ENCODE data around the gene KIAA0408. TPM values are rescaled to one million over a fixed set of nuclear protein-coding genes. Genes with fewer than 3 reads are reported as not detected.
A peak's percentile ranks its signal among the peaks of the same experiment; 100 is the strongest.

Gene KIAA0408
- total and polyA plus RNA-seq, 7 experiments from 2014 or later, result 0.14 to 11.3 (median 1.6) TPM; not detected in 1

DNA sequence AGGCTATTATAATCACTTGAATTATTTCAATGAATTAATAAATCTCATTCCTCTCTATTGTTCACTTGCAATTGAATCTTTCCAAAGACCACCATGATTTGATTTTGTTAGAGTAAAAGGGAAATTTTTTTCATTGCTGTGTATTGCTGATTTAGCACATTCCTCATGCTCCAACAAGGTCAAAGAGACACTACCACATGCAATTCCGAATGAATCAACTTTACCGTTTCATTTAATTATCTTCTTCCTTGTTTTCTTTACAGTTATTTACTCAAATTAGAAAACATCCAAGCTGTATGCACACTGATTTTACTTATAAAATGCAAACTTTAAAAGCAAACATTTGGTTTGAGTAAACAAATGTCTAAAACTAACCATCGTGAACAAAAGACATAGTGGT, 967 bp downstream of the KIAA0408 start:
- no peak overlapping the region for H3K27ac ChIP-seq (ENCODE audit: low read depth, low read length)
- ATAC-seq (no peak), DNase-seq (no peak)
- H3K4me3 Mint-ChIP-seq, result no peak overlapping the region
- no peaks in the 10 kb centered on the region for H3K9me3 ChIP-seq (ENCODE audit: control insufficient read depth in 2 of 3, low read length in 3 of 3)
- H3K9me3 Mint-ChIP-seq, result no peaks in the 10 kb centered on the region
- intact Hi-C loops (cut with micrococcal nuclease), result no loop called here
- CTCF ChIA-PET, result no interaction called here
- H3K36me3 ChIP-seq (ENCODE audit: control insufficient read depth in 2 of 3, insufficient read depth in 3 of 3, low read length in 3 of 3), result no peaks in the 10 kb centered on the region
- H3K4me3 ChIP-seq (ENCODE audit: low read length), result no peak overlapping the region
- peaks cover 0 to 3% (median 0%) of the 10 kb centered on the region in 5 donors for H3K27me3 Mint-ChIP-seq
- no peaks in the 10 kb centered on the region for H3K4me1 ChIP-seq (ENCODE audit: control insufficient read depth in 2 of 2, insufficient read depth in 2 of 2, low read length in 2 of 2)
- H3K27me3 ChIP-seq (ENCODE audit: control insufficient read depth in 2 of 2, insufficient read depth in 2 of 2, low read length in 2 of 2), result no peaks in the 10 kb centered on the region
- POLR2A ChIA-PET, result no interaction called here
- no peak overlapping the region for H3K27ac Mint-ChIP-seq
- peaks cover 0 to 1% (median 0%) of the 10 kb centered on the region in 5 donors for H3K36me3 Mint-ChIP-seq
- H3K4me1 Mint-ChIP-seq, result peaks cover 0 to 16% (median 0%) of the 10 kb centered on the region in 7 donors

DNA sequence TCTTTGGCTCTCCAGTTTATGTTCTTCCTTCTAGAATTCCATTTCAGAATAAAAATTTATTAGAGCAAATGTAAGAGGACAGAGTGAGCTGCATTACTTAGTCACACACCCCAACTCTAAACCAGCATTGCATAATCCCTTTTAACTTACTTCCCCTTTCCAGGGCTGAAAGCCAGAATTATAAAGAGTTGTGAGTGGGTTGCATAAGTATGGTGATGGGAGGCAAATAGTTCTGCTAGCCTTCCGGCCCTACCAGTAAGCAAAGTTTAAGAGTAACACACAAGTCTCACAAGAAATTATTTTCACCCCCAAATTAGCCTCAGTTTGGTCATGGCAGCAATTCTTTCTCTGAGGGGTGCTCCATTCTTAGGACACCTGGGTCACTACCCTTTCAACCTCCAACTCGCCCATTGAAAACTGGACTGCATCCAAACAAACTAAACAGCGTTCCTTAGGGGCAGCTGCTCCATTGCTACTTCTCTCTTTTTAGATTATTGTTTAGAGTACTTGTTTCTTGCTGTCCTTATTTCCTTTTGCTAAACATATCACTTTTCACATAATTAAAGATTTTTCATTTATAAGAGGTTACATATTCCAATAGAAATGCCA, 1.6 kb downstream of the KIAA0408 start:
- ChIA-PET CTCF (no interaction called here), POLR2A (no interaction called here)
- Mint-ChIP-seq H3K36me3 (peaks cover 0 to 1% (median 0%) of the 10 kb centered on the region in 5 donors), H3K27ac (no peak overlapping the region), H3K4me1 (peaks cover 0 to 16% (median 0%) of the 10 kb centered on the region in 7 donors), H3K9me3 (no peaks in the 10 kb centered on the region), H3K4me3 (no peak overlapping the region), H3K27me3 (peaks cover 0 to 3% (median 0%) of the 10 kb centered on the region in 5 donors)
- Histone ChIP-seq H3K27ac (ENCODE audit: low read depth, low read length) (no peak overlapping the region), H3K9me3 (ENCODE audit: control insufficient read depth in 2 of 3, low read length in 3 of 3) (no peaks in the 10 kb centered on the region), H3K27me3 (ENCODE audit: control insufficient read depth in 2 of 2, insufficient read depth in 2 of 2, low read length in 2 of 2) (no peaks in the 10 kb centered on the region), H3K4me1 (ENCODE audit: control insufficient read depth in 2 of 2, insufficient read depth in 2 of 2, low read length in 2 of 2) (no peaks in the 10 kb centered on the region), H3K36me3 (ENCODE audit: control insufficient read depth in 2 of 3, insufficient read depth in 3 of 3, low read length in 3 of 3) (no peaks in the 10 kb centered on the region), H3K4me3 (ENCODE audit: low read length) (no peak overlapping the region)
- DNase-seq (no peak), ATAC-seq (peak; percentile 83)
- intact Hi-C loops (cut with micrococcal nuclease), result no loop called here

DNA sequence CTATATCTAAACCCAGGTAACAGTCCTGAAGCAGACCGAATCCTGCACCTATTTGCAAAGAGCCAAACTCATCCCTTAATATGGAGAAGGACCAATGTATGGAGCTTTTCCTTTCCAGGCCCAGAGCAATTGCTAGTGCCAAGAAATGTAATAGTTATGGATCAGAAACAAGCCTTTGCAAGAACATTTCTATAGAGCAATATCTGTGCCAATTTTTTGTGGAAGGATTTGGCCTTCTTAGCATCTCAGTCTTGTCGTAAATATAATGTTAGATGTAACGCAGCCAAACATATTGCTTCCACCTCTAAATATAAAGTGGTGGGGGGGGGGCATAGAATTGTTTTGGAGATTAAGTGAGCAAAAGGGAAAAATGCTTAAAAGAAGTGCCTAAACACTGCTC, 2.7 kb downstream of the KIAA0408 start:
- no peak overlapping the region for H3K27ac ChIP-seq (ENCODE audit: low read depth, low read length)
- H3K4me3 ChIP-seq (ENCODE audit: low read length), result no peak overlapping the region
- no peaks in the 10 kb centered on the region for H3K9me3 ChIP-seq (ENCODE audit: control insufficient read depth in 2 of 3, low read length in 3 of 3)
- H3K36me3 ChIP-seq (ENCODE audit: control insufficient read depth in 2 of 3, insufficient read depth in 3 of 3, low read length in 3 of 3), result no peaks in the 10 kb centered on the region
- H3K4me1 Mint-ChIP-seq, result peaks cover 0 to 16% (median 0%) of the 10 kb centered on the region in 7 donors
- no peaks in the 10 kb centered on the region for H3K27me3 ChIP-seq (ENCODE audit: control insufficient read depth in 2 of 2, insufficient read depth in 2 of 2, low read length in 2 of 2)
- peaks cover 0 to 3% (median 0%) of the 10 kb centered on the region in 5 donors for H3K27me3 Mint-ChIP-seq
- no peaks in the 10 kb centered on the region for H3K9me3 Mint-ChIP-seq
- intact Hi-C loops (cut with micrococcal nuclease), result no loop called here
- no peak overlapping the region for H3K27ac Mint-ChIP-seq
- POLR2A ChIA-PET, result no interaction called here
- H3K36me3 Mint-ChIP-seq, result peaks cover 0 to 1% (median 0%) of the 10 kb centered on the region in 5 donors
- no peak overlapping the region for H3K4me3 Mint-ChIP-seq
- no peaks in the 10 kb centered on the region for H3K4me1 ChIP-seq (ENCODE audit: control insufficient read depth in 2 of 2, insufficient read depth in 2 of 2, low read length in 2 of 2)
- CTCF ChIA-PET, result no interaction called here
- DNase-seq, result no peak
- ATAC-seq, result no peak

DNA sequence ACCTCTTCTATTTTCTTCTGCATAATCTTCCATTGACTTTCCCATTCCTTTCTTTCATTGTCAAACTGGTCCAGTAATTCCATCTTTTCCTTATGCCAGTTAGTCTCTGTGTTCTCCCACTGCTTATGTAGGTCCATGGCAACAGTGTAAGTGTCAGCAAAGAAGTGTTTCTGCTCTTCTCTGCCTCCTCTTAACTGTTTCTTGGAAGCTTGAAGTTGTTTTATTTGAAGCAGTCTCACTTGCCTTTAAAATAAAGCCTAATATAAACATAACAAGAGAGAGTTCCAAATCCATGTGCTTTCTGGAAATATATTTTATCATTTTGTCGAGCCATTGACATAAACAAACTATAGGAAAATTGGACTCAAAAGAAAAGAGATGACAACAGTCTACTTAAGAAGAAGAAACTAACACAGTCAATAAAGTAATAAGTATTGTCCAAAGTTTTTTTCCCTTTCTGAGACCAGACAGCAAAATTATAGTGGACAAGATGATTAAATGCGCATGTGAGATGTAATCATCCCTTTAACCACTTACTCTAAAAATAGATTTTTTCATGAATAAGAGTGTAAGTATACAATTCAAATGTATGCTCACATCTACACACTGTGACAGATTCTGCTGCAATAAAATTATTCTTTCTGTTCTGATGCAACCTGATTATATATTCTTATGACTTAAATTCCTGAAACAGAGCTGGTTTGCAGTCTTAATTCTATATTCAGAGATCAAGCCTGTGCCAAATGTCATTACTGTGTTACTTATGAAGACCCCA, 5.2 kb downstream of the KIAA0408 start:
- no peak for ATAC-seq

DNA sequence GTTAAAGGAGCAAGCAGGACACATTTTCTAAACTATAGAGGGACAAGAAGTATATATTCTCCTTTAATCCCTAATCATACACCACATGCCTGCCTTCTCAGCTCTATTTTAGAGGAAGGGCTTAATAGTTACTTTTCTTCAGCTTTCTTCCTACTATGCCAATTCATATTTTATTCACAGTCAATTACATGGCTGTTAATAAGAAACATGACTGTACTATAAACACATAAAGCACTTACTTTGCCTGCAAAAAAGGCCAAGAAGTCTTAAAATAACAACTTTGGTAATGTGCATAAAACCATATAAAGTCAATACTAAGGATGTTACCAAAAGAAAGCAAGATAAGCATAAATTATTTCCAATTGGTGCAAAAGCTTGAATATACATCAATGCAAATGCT, 6.4 kb downstream of the KIAA0408 start:
- Histone ChIP-seq H3K4me3 (ENCODE audit: low read length) (no peak overlapping the region), H3K4me1 (ENCODE audit: control insufficient read depth in 2 of 2, insufficient read depth in 2 of 2, low read length in 2 of 2) (no peaks in the 10 kb centered on the region), H3K9me3 (ENCODE audit: control insufficient read depth in 2 of 3, low read length in 3 of 3) (no peaks in the 10 kb centered on the region), H3K27ac (ENCODE audit: low read depth, low read length) (no peak overlapping the region), H3K27me3 (ENCODE audit: control insufficient read depth in 2 of 2, insufficient read depth in 2 of 2, low read length in 2 of 2) (no peaks in the 10 kb centered on the region), H3K36me3 (ENCODE audit: control insufficient read depth in 2 of 3, insufficient read depth in 3 of 3, low read length in 3 of 3) (no peaks in the 10 kb centered on the region)
- H3K36me3 Mint-ChIP-seq, result peaks cover 0 to 10% (median 3%) of the 10 kb centered on the region in 5 donors
- ChIA-PET POLR2A (no interaction called here), CTCF (no interaction called here)
- ATAC-seq, result no peak
- H3K27me3 Mint-ChIP-seq, result peaks cover 0 to 3% (median 0%) of the 10 kb centered on the region in 5 donors
- no peak for DNase-seq
- H3K4me3 Mint-ChIP-seq, result no peak overlapping the region
- H3K27ac Mint-ChIP-seq, result no peak overlapping the region
- H3K4me1 Mint-ChIP-seq, result peaks cover 0 to 5% (median 0%) of the 10 kb centered on the region in 7 donors
- intact Hi-C loops (cut with micrococcal nuclease), result no loop called here
- H3K9me3 Mint-ChIP-seq, result no peaks in the 10 kb centered on the region

More for the DNA sequence above, 5.2 kb downstream of the KIAA0408 start:
- Mint-ChIP-seq H3K27ac (no peak overlapping the region), H3K4me3 (no peak overlapping the region), H3K36me3 (peaks cover 0 to 6% (median 0%) of the 10 kb centered on the region in 5 donors), H3K27me3 (peaks cover 0 to 3% (median 0%) of the 10 kb centered on the region in 5 donors), H3K9me3 (no peaks in the 10 kb centered on the region), H3K4me1 (peaks cover 0 to 5% (median 0%) of the 10 kb centered on the region in 7 donors)
- Histone ChIP-seq H3K4me1 (ENCODE audit: control insufficient read depth in 2 of 2, insufficient read depth in 2 of 2, low read length in 2 of 2) (no peaks in the 10 kb centered on the region), H3K4me3 (ENCODE audit: low read length) (no peak overlapping the region), H3K9me3 (ENCODE audit: control insufficient read depth in 2 of 3, low read length in 3 of 3) (no peaks in the 10 kb centered on the region), H3K36me3 (ENCODE audit: control insufficient read depth in 2 of 3, insufficient read depth in 3 of 3, low read length in 3 of 3) (no peaks in the 10 kb centered on the region), H3K27ac (ENCODE audit: low read depth, low read length) (no peak overlapping the region), H3K27me3 (ENCODE audit: control insufficient read depth in 2 of 2, insufficient read depth in 2 of 2, low read length in 2 of 2) (no peaks in the 10 kb centered on the region)
- DNase-seq, result no peak
- intact Hi-C loops (cut with micrococcal nuclease), result no loop called here
- ChIA-PET POLR2A (no interaction called here), CTCF (no interaction called here)

DNA sequence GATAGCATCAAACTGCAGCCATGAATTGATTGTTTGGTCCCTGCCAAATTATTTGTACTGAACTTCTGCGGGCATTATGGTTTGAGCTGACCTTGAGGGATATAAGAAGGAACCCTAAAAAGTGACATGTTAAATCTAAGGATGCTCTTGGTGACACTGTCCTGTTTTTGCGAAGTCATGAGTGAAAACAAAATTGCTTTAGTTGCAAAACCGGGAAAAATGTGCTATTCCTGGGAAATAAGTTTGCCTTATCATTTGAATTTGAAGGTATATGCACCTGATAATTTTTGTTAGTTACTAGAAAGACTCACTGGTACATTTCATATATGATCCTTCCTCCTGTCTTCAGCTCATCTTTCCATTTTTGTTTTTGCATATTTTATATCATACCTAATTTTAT, 7.8 kb downstream of the KIAA0408 start:
- H3K9me3 ChIP-seq (ENCODE audit: control insufficient read depth in 2 of 3, low read length in 3 of 3), result no peaks in the 10 kb centered on the region
- H3K4me1 ChIP-seq (ENCODE audit: control insufficient read depth in 2 of 2, insufficient read depth in 2 of 2, low read length in 2 of 2), result no peaks in the 10 kb centered on the region
- no peak overlapping the region for H3K27ac ChIP-seq (ENCODE audit: low read depth, low read length)
- Mint-ChIP-seq H3K27ac (no peak overlapping the region), H3K9me3 (no peaks in the 10 kb centered on the region), H3K36me3 (peaks cover 0 to 16% (median 6%) of the 10 kb centered on the region in 5 donors), H3K4me3 (no peak overlapping the region), H3K27me3 (peaks cover 0 to 3% (median 0%) of the 10 kb centered on the region in 5 donors), H3K4me1 (peaks cover 0 to 5% (median 0%) of the 10 kb centered on the region in 7 donors)
- no peak for DNase-seq
- intact Hi-C loops (cut with micrococcal nuclease), result no loop called here
- CTCF ChIA-PET, result interaction anchor here (0.6 kb wide), 1 partner anchor 46 kb away, joined by 3 read pairs; no protein-coding TSS in a partner anchor
- no peaks in the 10 kb centered on the region for H3K36me3 ChIP-seq (ENCODE audit: control insufficient read depth in 2 of 3, insufficient read depth in 3 of 3, low read length in 3 of 3)
- no peak overlapping the region for H3K4me3 ChIP-seq (ENCODE audit: low read length)
- H3K27me3 ChIP-seq (ENCODE audit: control insufficient read depth in 2 of 2, insufficient read depth in 2 of 2, low read length in 2 of 2), result no peaks in the 10 kb centered on the region
- POLR2A ChIA-PET, result no interaction called here
- ATAC-seq, result no peak
